ENCODE data around the gene PPP5C.
A peak's percentile ranks its signal among the peaks of the same experiment; 100 is the strongest.
"Not testable (repeated sequence)": the region's sequence is repeated elsewhere in the genome, so short reads cannot be mapped to it uniquely, and the experiment has no call there.

PPP5C gene

DNA sequence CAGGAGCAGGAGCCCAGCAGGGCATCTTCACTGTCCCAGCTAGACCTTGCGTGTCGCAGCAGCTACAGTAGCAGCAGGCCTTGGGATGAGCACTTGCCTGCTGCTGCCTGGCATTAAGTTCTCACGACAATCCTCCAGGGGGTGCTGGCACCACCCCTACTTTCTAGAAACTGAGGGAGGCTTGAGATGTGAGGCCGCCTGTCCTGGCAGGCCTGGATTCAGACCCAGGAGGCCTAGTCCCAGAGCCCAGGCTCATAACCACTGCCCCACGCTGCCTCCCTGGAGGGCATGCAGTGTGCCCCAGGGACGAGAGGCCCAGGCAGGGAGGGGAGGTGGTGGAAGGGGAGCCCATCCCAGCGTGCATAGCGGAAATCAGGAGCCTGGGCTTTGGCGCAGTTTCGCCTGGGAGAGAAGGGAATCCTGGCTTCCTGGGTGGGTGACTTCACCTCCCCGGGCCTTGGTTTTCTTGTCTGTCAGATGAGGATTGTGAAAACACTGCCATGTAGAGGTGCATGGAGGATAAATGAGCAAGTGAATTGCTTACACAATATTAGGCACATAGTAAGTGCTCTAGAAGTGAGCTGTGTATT, 26.1 kb downstream of the PPP5C start:
- TF ChIP-seq, protein P1, sequence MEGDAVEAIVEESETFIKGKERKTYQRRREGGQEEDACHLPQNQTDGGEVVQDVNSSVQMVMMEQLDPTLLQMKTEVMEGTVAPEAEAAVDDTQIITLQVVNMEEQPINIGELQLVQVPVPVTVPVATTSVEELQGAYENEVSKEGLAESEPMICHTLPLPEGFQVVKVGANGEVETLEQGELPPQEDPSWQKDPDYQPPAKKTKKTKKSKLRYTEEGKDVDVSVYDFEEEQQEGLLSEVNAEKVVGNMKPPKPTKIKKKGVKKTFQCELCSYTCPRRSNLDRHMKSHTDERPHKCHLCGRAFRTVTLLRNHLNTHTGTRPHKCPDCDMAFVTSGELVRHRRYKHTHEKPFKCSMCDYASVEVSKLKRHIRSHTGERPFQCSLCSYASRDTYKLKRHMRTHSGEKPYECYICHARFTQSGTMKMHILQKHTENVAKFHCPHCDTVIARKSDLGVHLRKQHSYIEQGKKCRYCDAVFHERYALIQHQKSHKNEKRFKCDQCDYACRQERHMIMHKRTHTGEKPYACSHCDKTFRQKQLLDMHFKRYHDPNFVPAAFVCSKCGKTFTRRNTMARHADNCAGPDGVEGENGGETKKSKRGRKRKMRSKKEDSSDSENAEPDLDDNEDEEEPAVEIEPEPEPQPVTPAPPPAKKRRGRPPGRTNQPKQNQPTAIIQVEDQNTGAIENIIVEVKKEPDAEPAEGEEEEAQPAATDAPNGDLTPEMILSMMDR (IDR thresholded peaks at IDR 0.05; ENCODE audit: low read depth, low read length) = peak; percentile 32
- no peak for TF ChIP-seq MYC (IDR thresholded peaks at IDR 0.05; ENCODE audit: low read depth, low read length)
- peak; percentile 42 for DNase-seq (ENCODE audit: low read depth)
- no peak overlapping the region for H3K4me3 ChIP-seq (ENCODE audit: low read depth, low read length)

DNA sequence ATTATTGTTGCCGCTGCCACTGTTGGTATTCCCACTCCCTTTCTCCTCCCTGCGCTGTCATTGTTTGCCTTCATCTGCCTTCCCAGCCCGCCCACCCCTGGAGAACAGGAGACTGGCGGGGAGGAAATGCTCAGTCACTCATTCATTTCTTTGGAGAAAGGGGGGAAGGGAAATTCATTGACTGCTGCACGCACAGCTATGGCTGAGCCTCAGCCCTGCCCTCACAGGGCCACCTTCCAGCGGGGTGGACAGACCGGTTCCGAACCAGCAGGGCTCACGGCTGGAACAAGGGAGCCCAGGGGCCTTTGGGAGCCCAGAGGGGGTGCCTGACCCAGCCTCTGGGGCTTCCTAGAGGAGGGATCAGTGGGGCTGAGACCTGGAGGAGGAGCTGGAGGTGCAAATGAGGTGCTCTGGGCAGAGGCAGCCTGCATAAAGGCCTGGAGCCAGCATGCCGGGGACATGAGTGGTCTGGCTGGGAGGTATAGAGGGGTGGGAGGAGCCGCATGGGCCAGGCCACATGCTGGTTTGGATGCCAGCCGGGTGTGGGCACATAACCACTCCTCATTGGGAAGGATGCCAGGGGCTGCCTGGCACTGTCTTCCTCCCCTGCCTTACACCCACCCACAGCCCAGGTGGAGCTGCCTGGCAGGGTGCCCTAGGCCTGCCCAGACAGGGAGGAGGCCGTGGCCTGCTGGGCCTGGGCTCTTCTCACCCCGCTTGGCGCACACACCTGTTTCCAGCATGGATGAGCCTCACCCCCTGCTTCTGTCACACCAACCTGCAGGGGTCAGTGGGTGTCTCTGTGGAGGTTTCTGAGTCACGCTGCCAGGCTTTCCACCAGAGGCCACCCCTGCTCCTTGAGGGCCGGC, 26.8 kb downstream of the PPP5C start:
- DNase-seq (ENCODE audit: low read depth) = no peak
- TF ChIP-seq POLR2A (IDR thresholded peaks at IDR 0.05; ENCODE audit: extremely low read depth, insufficient read length) (no peak), MYC (IDR thresholded peaks at IDR 0.05; ENCODE audit: low read depth, low read length) (no peak)
- TF ChIP-seq, protein P2, sequence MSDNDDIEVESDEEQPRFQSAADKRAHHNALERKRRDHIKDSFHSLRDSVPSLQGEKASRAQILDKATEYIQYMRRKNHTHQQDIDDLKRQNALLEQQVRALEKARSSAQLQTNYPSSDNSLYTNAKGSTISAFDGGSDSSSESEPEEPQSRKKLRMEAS (IDR thresholded peaks at IDR 0.05; ENCODE audit: low read depth, low read length) = no peak
- TF ChIP-seq, protein P1 (IDR thresholded peaks at IDR 0.05; ENCODE audit: low read depth, low read length) = no peak
- no peak overlapping the region for H3K4me3 ChIP-seq (ENCODE audit: low read depth, low read length)

DNA sequence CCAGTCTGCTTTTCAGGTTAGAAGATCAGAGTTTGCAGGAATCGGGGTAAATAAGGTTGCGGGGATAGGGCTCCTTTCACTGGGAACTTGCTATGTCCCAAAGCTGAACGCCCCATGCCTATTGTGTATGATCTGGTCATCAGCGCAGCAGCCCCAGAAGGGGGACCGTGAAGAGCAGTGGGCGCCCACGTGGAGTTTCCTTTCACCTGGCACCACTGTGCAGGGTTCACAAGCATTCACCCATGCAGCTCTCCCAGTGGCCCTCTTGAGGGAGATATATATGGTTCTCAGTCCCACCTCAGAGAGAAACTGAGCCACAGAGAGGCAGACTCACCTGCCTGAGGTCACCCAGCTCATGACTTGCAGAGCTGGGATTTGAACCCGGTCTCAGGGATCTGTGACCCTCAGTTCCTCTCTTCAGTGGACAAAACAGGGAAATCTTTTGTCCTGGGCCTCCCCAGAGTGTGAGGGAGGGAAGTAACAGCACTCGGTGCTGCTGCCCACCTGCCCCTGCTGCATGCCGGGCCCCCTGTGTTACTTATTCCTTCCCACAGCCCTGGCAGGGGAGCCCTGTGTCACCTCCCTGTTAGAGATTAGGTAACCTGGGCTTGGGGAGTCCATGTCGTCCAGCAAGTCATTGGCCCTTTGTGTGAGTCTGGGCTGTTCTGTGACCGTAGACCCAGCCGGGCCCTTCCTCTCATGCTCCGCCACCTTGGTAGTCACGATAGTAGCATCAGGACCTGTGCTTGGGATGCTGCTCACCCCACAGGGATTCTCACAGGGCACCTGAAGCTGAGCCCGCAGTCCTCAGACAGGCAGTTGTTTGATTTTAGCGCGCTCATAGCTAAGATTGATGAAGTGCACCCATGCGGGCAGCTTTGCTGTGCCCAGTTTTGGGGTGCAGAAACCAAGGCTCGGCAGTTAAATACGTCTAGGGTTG, 27.9 kb downstream of the PPP5C start:
- TF ChIP-seq, protein P1 (IDR thresholded peaks at IDR 0.05; ENCODE audit: low read depth, low read length) = no peak
- TF ChIP-seq, protein P2 (IDR thresholded peaks at IDR 0.05; ENCODE audit: low read depth, low read length) = no peak
- no peak for TF ChIP-seq POLR2A (IDR thresholded peaks at IDR 0.05; ENCODE audit: extremely low read depth, insufficient read length)
- TF ChIP-seq MYC (IDR thresholded peaks at IDR 0.05; ENCODE audit: low read depth, low read length) = no peak
- no peak overlapping the region for H3K4me3 ChIP-seq (ENCODE audit: low read depth, low read length)
- peak; percentile 7 for DNase-seq (ENCODE audit: low read depth)

DNA sequence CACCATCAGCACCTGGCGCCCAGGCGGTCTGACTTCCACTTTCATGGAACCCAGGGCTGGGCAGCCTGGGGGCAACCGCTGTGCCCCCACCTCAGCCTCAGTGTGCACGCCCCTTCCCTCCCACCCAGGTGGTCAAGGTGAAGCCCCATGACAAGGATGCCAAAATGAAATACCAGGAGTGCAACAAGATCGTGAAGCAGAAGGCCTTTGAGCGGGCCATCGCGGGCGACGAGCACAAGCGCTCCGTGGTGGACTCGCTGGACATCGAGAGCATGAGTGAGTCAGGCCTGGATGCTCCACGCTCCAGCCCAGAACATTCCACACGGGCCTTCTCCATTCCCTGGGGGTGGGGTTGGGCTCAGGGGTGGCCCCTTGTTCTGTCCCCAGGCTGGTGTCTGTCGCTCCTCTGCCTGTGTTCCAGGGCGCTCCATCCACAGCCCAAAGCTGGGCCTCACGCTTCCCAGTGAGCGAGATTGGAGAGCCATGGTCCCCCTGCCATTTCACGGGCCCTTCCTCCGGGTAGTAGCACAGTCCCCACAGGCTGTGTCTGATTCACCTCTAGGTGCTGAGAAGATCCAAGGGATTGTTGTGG, 28.7 kb downstream of the PPP5C start:
- not testable (repeated sequence) for H3K4me3 ChIP-seq (ENCODE audit: low read depth, low read length); DNase-seq (ENCODE audit: low read depth)

DNA sequence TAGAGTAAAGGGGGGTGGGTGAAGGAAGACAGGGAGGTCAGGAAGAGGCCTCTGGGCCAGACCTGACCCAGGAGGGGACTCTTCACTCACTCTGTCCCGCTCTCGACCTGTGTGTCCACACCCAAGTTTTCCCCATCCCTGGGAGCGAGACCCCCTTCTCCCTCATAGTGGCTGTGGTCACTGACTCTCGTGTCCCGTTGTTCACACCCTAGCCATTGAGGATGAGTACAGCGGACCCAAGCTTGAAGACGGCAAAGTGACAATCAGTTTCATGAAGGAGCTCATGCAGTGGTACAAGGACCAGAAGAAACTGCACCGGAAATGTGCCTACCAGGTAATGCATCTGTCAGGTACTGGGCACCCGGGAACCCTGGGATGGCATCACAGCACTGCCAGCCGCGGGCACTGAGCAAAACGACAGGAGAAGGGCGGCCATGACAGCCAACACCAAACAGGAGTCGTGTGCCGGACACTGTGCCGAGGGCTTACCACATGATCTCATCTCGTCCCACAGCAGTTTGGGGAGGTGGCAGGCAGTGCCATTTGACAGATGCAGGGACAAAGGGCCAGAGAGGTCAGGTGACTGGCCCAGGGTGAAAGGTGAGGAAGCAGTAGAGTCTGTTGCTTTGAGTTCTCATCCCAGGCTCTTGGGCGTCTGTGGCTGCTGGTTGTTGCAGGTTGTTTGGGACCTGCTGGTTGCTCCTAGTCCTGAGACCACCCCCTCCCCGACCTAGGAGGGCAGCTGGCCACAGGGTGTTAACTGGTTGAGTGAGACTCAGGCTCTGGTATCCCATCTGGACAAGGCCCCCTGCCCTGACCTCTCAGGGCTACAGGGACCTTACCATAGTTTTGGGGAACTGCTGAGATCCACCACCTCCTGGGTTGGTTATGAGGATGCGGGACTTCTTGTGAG, 29.6 kb downstream of the PPP5C start:
- no peak overlapping the region for H3K4me3 ChIP-seq (ENCODE audit: low read depth, low read length)
- TF ChIP-seq MYC (IDR thresholded peaks at IDR 0.05; ENCODE audit: low read depth, low read length) (no peak), POLR2A (IDR thresholded peaks at IDR 0.05; ENCODE audit: extremely low read depth, insufficient read length) (no peak)
- TF ChIP-seq, protein P1 (IDR thresholded peaks at IDR 0.05; ENCODE audit: low read depth, low read length) = no peak
- peak; percentile 6 for DNase-seq (ENCODE audit: low read depth)
